T47D (cell line): Measurements from ENCODE around the gene PTCRA.
"Not testable (repeated sequence)": the region's sequence is repeated elsewhere in the genome, so short reads cannot be mapped to it uniquely, and the experiment has no call there.

Source experiments
- DNase-seq, 2 experiments: peaks; one replicate each; pipeline versions ENCODE4 v3.0.0 to v3.0.0-alpha.2; 2011 to 2012; ENCODE audit warnings: low read depth in 1 of 2, low spot score in 1 of 2
- JUND ChIP-seq: IDR thresholded peaks from 2 replicates; pipeline ENCODE4 v1.6.1; 2012; ENCODE audit warnings: low read depth
- in situ Hi-C: cut with HindIII; loops from 2 replicates; pipeline ENCODE4 v1.10.0; 2016; ENCODE audit warnings: low sequenced_read_pairs, low pct_unique_long_range_greater_than_20kb

The PTCRA gene

GRCh38 chr6:42890311-42891198, 25.3 kb upstream of the PTCRA start:
- in situ Hi-C loops: no loop called here
- TF ChIP-seq JUND: peak; percentile 7; the same call in 1 of the 2 replicates
- DNase-seq: peak; percentile 91 to 99

GRCh38 chr6:42891199-42891722, 24.6 kb upstream of the PTCRA start:
- no peak for TF ChIP-seq JUND
- in situ Hi-C loops: no loop called here

GRCh38 chr6:42894041-42894828, 21.6 kb upstream of the PTCRA start:
- DNase-seq, in situ Hi-C loops: not testable (repeated sequence)

More at GRCh38 chr6:42891199-42891722, 24.6 kb upstream of the PTCRA start:
- no peak for DNase-seq

- no peak for TF ChIP-seq JUND
- in situ Hi-C loops: no loop called here
- no peak for DNase-seq
Observed at GRCh38 chr6:42896178-42896719, 19.6 kb upstream of the PTCRA start.

- DNase-seq: peak in 1 of 2 experiments; percentile 75
- in situ Hi-C loops: no loop called here
- TF ChIP-seq JUND: no peak
Observed at GRCh38 chr6:42898891-42899361, 16.9 kb upstream of the PTCRA start.

- in situ Hi-C loops: no loop called here
- no peak for TF ChIP-seq JUND
- DNase-seq: no peak
Observed at GRCh38 chr6:42899871-42900270, 16.0 kb upstream of the PTCRA start.

- in situ Hi-C loops: no loop called here
- peak in 1 of 2 experiments; percentile 89 for DNase-seq
- no peak for TF ChIP-seq JUND
Observed at GRCh38 chr6:42901538-42901957, 14.3 kb upstream of the PTCRA start.

GRCh38 chr6:42902429-42903263, 13.2 kb upstream of the PTCRA start:
- in situ Hi-C loops, DNase-seq: not testable (repeated sequence)

- in situ Hi-C loops: no loop called here
- no peak for TF ChIP-seq JUND
- no peak for DNase-seq
Observed at GRCh38 chr6:42904467-42904866, 11.4 kb upstream of the PTCRA start.

GRCh38 chr6:42907336-42907735, 8.5 kb upstream of the PTCRA start:
- no peak for TF ChIP-seq JUND
- DNase-seq: no peak
- in situ Hi-C loops: no loop called here

- in situ Hi-C loops: no loop called here
- no peak for DNase-seq
- no peak for TF ChIP-seq JUND
Observed at GRCh38 chr6:42909835-42910234, 6.0 kb upstream of the PTCRA start.
